NCI-H2171 (cell line): ENCODE data around the gene CCDC97.

Source experiments
- DNase-seq: peaks from one replicate; lab custom pipeline; 2025; lab: John Stamatoyannopoulos, UW

The CCDC97 gene

GRCh38 chr19:41320185-41320518, 10.2 kb downstream of the CCDC97 start:
- no peak for DNase-seq

- DNase-seq = no peak
These were observed 10.6 kb downstream of the CCDC97 start for GRCh38 chr19:41320568-41320967.

GRCh38 chr19:41321204-41321599, 11.2 kb downstream of the CCDC97 start:
- no peak for DNase-seq

- DNase-seq = no peak
These were observed 11.8 kb downstream of the CCDC97 start for GRCh38 chr19:41321600-41322270.

GRCh38 chr19:41322451-41322850, 12.5 kb downstream of the CCDC97 start:
- DNase-seq = no peak

- no peak for DNase-seq
These were observed 13.1 kb downstream of the CCDC97 start for GRCh38 chr19:41323023-41323422.

GRCh38 chr19:41323430-41324125, 13.6 kb downstream of the CCDC97 start:
- no peak for DNase-seq

GRCh38 chr19:41324231-41324702, 14.3 kb downstream of the CCDC97 start:
- no peak for DNase-seq

GRCh38 chr19:41324921-41325639, 15.1 kb downstream of the CCDC97 start:
- DNase-seq = no peak

- DNase-seq = no peak
These were observed 15.6 kb downstream of the CCDC97 start for GRCh38 chr19:41325640-41325946.

GRCh38 chr19:41325947-41326706, 16.2 kb downstream of the CCDC97 start:
- no peak for DNase-seq

- no peak for DNase-seq
These were observed 17.2 kb downstream of the CCDC97 start for GRCh38 chr19:41327076-41327575.

GRCh38 chr19:41327576-41328156, 17.7 kb downstream of the CCDC97 start:
- DNase-seq = no peak

- no peak for DNase-seq
These were observed 18.3 kb downstream of the CCDC97 start for GRCh38 chr19:41328157-41328841.

- DNase-seq = no peak
These were observed 18.9 kb downstream of the CCDC97 start for GRCh38 chr19:41328842-41329225.

GRCh38 chr19:41330481-41330880, 20.5 kb downstream of the CCDC97 start:
- no peak for DNase-seq

- no peak for DNase-seq
These were observed 21.1 kb downstream of the CCDC97 start for GRCh38 chr19:41330946-41331678.

GRCh38 chr19:41332000-41332399, 22.0 kb downstream of the CCDC97 start:
- no peak for DNase-seq

GRCh38 chr19:41332468-41332867, 22.5 kb downstream of the CCDC97 start:
- no peak for DNase-seq

GRCh38 chr19:41334793-41335192, 24.8 kb downstream of the CCDC97 start:
- DNase-seq = no peak

- DNase-seq = no peak
These were observed 25.5 kb downstream of the CCDC97 start for GRCh38 chr19:41335467-41335866.
